ENCODE results near the gene CCL23. TPM values are rescaled to one million over a fixed set of nuclear protein-coding genes. Genes with fewer than 3 reads are reported as not detected.

CCL23 gene
- total and polyA plus RNA-seq, 9 of the 15 experiments (the other 6 are each of a cell fraction or from before 2014, with no cell fraction given), result not detected

DNA sequence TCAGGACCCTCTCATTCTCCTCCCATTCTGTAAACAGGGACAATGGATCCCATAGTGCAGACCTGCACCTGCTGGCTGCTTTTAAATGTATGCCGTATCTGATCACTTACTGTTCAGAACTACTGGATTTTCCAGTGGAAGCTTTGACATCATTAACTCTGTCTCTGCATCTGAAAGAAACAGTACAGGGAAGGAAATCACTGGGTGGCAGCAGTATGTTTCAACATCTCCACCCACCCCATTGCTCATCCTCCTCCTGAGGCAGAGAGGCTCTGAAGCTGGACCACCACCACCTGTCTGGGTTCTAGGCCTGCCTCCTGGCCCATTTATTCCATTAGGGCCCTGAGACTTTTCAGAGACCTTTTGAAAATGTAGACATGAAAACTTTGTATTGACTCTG is 19.0 kb downstream of the CCL23 start (continued):
- TF ChIP-seq, protein P1, sequence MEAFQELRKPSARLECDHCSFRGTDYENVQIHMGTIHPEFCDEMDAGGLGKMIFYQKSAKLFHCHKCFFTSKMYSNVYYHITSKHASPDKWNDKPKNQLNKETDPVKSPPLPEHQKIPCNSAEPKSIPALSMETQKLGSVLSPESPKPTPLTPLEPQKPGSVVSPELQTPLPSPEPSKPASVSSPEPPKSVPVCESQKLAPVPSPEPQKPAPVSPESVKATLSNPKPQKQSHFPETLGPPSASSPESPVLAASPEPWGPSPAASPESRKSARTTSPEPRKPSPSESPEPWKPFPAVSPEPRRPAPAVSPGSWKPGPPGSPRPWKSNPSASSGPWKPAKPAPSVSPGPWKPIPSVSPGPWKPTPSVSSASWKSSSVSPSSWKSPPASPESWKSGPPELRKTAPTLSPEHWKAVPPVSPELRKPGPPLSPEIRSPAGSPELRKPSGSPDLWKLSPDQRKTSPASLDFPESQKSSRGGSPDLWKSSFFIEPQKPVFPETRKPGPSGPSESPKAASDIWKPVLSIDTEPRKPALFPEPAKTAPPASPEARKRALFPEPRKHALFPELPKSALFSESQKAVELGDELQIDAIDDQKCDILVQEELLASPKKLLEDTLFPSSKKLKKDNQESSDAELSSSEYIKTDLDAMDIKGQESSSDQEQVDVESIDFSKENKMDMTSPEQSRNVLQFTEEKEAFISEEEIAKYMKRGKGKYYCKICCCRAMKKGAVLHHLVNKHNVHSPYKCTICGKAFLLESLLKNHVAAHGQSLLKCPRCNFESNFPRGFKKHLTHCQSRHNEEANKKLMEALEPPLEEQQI (IDR thresholded peaks at IDR 0.05), result no peak
- TF ChIP-seq, protein P2, sequence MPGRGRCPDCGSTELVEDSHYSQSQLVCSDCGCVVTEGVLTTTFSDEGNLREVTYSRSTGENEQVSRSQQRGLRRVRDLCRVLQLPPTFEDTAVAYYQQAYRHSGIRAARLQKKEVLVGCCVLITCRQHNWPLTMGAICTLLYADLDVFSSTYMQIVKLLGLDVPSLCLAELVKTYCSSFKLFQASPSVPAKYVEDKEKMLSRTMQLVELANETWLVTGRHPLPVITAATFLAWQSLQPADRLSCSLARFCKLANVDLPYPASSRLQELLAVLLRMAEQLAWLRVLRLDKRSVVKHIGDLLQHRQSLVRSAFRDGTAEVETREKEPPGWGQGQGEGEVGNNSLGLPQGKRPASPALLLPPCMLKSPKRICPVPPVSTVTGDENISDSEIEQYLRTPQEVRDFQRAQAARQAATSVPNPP (IDR thresholded peaks at IDR 0.05; ENCODE audit: borderline replicate concordance, insufficient read depth, insufficient read length), result no peak
- no peak for TF ChIP-seq CBX2 (IDR thresholded peaks at IDR 0.05; ENCODE audit: insufficient read depth, low read length, poor library complexity, severe bottlenecking)
- TF ChIP-seq ZNF75A (CRISPR knock-in tag; IDR thresholded peaks at IDR 0.05), result no peak
- no peak for TF ChIP-seq ZFP30 (CRISPR knock-in tag; IDR thresholded peaks at IDR 0.05; ENCODE audit: borderline replicate concordance)
- no peak for TF ChIP-seq BRF1 (IDR thresholded peaks at IDR 0.05; ENCODE audit: borderline replicate concordance, extremely low read depth, insufficient read length)
- TF ChIP-seq MEF2A (IDR thresholded peaks at IDR 0.05; ENCODE audit: control insufficient read depth, low read depth, low read length), result no peak
- TF ChIP-seq, protein P3, sequence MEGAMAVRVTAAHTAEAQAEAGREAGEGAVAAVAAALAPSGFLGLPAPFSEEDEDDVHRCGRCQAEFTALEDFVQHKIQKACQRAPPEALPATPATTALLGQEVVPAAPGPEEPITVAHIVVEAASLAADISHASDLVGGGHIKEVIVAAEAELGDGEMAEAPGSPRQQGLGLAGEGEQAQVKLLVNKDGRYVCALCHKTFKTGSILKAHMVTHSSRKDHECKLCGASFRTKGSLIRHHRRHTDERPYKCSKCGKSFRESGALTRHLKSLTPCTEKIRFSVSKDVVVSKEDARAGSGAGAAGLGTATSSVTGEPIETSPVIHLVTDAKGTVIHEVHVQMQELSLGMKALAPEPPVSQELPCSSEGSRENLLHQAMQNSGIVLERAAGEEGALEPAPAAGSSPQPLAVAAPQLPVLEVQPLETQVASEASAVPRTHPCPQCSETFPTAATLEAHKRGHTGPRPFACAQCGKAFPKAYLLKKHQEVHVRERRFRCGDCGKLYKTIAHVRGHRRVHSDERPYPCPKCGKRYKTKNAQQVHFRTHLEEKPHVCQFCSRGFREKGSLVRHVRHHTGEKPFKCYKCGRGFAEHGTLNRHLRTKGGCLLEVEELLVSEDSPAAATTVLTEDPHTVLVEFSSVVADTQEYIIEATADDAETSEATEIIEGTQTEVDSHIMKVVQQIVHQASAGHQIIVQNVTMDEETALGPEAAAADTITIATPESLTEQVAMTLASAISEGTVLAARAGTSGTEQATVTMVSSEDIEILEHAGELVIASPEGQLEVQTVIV (CRISPR knock-in tag; IDR thresholded peaks at IDR 0.05; ENCODE audit: borderline replicate concordance), result no peak
- no peak for TF ChIP-seq ZBTB2 (IDR thresholded peaks at IDR 0.05)
- TF ChIP-seq ZNF436 (CRISPR knock-in tag; IDR thresholded peaks at IDR 0.05), result no peak
